Measurements from ENCODE around the gene CLCN5.

DNA sequence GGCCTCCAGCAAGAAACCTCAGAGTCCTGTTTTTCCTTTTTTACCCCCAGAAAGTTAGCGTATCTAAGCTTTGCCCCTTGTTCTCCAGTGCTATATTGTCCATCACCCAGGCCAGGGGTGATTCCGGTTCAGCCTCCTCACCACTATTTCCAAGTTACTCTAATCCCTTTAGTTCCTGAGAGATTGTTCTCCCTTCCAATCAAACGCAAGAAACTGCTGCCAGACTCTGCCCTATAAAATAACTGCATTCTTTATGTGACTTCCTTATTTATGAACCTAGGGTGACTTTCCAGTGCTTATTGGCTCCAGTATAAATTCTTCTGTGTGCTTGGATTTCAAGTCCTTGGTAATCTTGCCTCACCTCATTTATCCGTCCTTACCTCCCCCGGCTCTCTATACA lies 65.7 kb downstream of the CLCN5 start:
- no peak for TF ChIP-seq POLR2A (IDR thresholded peaks at IDR 0.05)
- TF ChIP-seq, protein P1, sequence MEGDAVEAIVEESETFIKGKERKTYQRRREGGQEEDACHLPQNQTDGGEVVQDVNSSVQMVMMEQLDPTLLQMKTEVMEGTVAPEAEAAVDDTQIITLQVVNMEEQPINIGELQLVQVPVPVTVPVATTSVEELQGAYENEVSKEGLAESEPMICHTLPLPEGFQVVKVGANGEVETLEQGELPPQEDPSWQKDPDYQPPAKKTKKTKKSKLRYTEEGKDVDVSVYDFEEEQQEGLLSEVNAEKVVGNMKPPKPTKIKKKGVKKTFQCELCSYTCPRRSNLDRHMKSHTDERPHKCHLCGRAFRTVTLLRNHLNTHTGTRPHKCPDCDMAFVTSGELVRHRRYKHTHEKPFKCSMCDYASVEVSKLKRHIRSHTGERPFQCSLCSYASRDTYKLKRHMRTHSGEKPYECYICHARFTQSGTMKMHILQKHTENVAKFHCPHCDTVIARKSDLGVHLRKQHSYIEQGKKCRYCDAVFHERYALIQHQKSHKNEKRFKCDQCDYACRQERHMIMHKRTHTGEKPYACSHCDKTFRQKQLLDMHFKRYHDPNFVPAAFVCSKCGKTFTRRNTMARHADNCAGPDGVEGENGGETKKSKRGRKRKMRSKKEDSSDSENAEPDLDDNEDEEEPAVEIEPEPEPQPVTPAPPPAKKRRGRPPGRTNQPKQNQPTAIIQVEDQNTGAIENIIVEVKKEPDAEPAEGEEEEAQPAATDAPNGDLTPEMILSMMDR (IDR thresholded peaks at IDR 0.05) = no peak
